NOMO-1 treated with dmso at 0.1 percent for 144 hours (cell line): ENCODE measurements around the gene VPS4B.
"Not testable (repeated sequence)": the region's sequence is repeated elsewhere in the genome, so short reads cannot be mapped to it uniquely, and the experiment has no call there.

Source experiments
- DNase-seq: peaks from one replicate; lab custom pipeline; 2025; ENCODE audit not compliant: unreplicated experiment; lab: John Stamatoyannopoulos, UW

VPS4B gene

DNA sequence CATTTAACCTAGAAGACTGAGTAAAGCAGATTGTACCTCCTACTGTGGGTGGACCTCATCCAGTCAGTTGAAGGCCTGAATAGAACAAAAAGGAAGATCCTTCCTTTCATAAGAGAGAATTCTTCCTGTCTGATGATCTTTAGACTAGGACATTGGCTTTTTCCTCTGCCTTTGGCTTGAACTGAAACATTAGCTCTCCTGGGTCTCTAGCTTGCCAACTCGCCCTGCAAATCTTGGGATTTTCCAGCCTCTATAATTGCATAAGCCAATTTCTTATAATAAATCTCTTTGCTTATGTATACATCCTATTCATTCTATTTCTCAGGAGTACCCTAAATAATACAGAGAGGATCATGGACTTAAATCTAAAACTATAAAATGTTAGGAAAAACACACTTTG, 49.1 kb downstream of the VPS4B start:
- DNase-seq, result no peak

- DNase-seq, result no peak
These were observed 53.7 kb downstream of the VPS4B start for GRCh38 chr18:63368611-63369010.

GRCh38 chr18:63367053-63367953, 55.0 kb downstream of the VPS4B start, which contains the start of gene KDSR:
KDSR (minus strand) TSS chr18:63367206; CDS start chr18:63367118, 88 bp downstream.
- peak; percentile 96 for DNase-seq

GRCh38 chr18:63366213-63367052, 55.8 kb downstream of the VPS4B start:
- DNase-seq, result no peak

- no peak for DNase-seq
These were observed 56.4 kb downstream of the VPS4B start for GRCh38 chr18:63365876-63366212.

GRCh38 chr18:63363951-63364350, 58.3 kb downstream of the VPS4B start:
- no peak for DNase-seq

GRCh38 chr18:63363420-63363819, 58.9 kb downstream of the VPS4B start:
- DNase-seq, result not testable (repeated sequence)

GRCh38 chr18:63356272-63356896, 65.9 kb downstream of the VPS4B start:
- DNase-seq, result no peak

DNA sequence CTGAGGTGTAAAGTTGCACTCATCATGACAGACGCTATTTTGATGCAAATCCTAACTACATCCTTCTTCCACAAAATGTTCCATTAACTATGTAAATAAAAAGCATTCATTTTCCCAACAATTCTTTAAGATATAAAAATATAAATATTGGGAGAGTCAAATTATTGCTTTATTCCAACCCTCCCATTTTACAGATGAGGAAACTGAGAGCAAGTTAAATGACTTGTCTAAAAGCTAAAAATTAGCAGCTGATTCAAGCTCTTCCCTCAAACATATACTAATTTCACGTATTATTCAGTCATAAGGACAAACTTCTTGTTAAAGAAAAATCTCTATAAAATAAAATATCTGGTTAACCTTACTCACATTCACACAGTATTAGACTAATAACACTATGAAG, 72.0 kb downstream of the VPS4B start:
- no peak for DNase-seq

DNA sequence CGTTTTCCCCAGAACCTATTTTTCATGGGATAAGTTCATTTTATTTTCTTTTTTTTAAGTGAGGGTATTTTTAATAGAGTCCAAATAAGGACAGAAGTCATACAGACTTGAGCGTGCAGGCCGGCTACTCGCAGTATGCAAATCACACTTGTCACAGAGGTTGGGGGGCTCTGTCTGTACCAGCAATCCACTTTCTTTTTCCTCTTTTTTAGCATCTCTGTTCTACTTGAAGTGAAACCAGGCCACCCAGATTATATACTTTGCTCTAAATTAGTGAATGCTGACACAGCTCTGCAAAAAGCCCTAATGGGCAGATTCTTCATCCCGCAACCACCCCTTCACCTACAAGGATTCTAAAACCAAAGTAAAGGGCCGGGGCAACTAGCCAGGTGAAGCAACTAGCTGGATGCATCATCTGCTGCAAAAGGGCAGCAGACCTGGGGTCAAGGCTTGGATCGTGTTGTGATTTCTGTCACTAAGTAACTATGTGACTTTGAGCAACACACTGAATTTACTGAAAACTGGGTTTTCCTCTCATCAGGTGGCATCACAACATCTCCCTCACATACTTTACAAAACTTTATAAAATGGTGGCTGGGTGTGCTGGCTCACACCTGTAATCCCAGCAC, 73.7 kb downstream of the VPS4B start:
- DNase-seq, result no peak

DNA sequence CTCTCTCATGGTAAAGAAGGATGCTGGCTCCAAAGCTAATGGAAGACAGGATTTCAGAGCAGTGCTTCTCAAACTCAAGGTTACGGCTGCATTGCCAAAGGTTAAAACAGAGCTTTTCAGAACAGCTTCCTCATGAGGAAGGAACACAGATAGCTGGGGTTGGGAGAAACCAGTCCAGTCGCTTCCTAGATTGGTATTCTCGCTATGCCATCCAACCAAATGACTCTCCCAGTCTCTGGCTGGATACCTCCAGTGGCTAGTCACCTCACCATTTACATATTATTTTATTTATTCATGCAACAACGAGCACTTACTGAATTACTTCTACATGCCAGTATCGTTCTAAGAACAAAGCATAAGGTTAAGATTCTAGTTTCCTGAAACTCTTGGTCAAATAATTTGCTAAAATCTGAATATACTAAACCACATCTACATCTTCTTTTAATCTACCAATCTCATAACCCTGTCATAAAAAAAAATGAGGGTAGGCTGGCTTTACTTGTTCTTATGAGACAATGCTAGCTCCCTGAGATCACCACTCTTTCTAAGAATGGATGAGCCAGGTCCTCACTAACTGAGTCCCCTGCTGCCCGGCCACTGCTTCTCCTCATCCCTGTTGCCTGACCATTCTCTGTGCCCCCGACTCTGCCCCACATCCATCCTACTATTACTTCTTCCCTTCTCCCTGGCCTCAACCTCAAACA, 75.6 kb downstream of the VPS4B start:
- no peak for DNase-seq

- no peak for DNase-seq
These were observed 76.2 kb downstream of the VPS4B start for GRCh38 chr18:63346031-63346430.

DNA sequence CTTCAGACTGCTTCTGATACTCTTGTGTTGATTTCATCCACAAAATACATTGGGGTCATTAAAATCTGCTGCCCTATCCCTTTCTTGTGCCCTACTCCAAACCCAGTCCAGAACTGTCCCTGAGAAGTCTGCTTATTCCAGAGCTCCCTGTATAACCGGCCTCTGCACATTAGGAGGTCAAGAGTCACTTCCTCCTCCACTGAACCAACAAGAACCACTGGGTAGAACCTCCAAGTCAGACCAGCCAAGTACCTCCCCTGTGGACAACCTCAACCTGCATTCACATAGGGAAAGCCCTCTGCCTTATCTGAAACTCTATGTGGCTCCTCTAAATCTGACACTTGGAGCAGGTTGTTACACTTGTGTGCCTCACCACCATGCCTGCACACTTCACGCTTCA, 77.4 kb downstream of the VPS4B start:
- no peak for DNase-seq

- no peak for DNase-seq
These were observed 78.0 kb downstream of the VPS4B start for GRCh38 chr18:63344263-63344662.

DNA sequence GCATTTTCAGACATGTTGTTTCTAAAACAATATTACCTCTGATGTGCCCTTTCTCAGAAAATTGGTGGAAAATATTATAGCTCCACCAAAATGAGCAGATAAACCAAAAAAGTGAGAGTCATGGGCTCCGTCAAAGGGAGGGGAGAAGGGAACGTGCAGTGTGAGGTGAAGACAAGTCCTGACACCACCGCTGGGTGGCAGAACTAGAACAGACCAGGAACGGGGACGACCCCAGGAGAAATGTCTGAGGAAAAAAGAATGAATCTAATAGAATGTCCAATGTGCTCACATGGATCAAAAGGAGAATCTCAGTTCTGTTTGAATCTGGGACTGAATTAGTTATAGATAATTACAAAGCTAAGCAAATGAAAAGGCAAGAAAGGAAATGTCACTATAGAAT, 80.1 kb downstream of the VPS4B start:
- no peak for DNase-seq

DNA sequence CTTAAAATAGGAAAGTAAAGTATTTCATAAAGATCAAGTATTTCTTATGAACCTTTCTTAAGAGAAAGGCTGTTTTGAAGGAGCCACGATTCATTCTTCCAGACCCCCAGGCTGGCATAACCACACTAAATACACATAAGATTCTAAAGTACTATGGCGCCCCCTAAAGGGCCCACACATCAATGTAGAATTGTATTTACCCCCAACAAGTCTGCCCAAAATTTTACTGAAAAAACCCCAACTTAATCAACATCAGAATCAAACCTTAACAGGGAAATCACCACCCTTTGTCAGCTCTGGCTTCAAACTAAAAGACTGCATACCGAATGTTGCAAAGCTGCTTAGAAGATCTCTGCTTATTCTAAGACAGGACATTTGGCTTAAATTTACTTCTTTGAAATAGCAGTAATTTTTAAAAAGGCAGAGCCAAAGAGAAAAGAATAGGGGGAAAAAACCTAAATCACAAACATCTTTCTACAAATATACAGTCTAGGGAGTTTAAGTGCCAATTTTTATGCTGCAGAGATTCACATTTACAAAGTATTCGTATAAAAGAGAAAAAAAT, 82.3 kb downstream of the VPS4B start:
- DNase-seq, result peak; percentile 40
